NCI-H446 (cell line): ENCODE measurements around the gene APIP.

Source experiments
- DNase-seq, 2 experiments: peaks; one replicate each; lab custom pipeline; 2025; lab: John Stamatoyannopoulos, UW

Gene APIP

DNA sequence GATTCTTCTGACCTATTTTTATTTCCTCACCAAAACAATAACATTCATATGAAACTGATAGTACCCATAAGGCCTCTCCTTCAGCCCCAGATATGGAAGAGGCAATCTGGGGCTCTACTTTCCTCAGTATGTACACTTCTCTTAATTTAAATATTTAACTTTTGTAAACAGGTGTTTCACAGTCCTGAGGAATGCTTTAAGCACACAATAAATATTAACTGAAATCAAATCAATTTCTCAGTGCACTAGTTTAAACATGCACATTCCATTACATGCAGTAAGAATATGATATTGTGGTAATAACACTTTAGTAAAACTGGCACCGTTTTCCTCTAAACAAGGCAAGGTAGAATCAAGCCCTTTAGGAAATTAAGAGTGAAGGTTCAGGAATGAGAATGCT is 28.9 kb downstream of the APIP start:
- no peak for DNase-seq

DNA sequence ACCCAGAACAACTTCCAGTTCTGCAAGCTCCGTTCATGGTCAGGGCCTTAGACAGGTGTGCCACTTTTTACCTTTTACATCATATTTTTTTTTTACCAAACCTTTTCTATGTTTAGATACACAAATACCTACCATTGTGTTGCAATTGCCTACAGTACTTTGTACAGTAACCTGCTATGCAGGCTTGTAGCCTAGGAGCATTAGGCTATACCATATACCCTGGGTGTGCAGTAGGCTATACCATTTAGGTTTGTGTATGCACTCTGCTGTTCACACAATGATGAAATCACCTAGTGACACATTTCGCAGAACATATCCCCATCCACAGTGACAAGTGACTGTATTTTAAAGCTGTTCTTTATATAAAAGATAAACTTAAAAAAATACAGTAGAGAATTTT is 29.6 kb downstream of the APIP start:
- DNase-seq: no peak

DNA sequence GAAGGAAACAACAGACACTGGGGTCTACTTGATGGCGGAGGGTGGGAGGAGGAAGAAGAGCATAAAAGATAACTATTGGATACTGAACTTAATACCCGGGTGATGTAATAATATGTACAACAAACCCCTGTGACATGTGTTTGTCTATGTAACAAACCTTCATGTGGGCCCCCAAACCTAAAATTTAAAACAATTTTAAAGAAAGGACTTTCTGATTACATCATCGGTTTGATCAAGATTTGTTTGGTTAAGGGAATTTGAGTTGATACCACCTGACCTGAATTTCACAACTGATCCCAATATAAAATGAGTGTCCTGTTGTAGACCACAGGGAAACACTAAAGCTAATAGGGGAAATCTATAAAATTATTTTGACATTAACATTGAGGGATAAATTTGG is 34.3 kb downstream of the APIP start:
- DNase-seq: no peak

DNA sequence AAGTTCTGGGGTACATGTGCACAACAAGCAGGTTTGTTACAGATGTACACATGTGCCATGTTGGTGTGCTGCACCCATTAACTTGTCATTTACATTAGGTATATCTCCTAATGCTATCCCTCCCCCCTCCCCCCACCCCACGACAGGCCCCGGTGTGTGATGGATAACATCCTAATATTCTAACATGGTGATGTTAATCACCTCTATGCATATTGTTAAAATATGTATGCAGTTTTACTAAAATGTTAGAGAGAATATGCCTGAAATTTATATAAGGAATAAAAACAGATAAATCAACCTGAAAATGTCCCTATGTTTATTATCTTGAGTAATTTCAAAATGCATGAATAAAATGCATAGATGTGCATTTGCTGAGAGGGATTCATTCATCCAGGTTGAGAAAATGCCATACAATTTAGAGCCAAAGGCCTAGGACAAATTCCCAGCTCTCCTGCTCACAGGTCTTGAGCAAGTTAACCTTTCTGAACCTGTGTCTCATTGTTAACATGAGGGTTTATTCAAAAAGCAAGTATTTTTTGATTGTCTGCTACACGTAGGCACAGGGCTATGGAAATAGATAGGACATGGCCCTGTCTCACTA is 38.7 kb downstream of the APIP start:
- DNase-seq: no peak

DNA sequence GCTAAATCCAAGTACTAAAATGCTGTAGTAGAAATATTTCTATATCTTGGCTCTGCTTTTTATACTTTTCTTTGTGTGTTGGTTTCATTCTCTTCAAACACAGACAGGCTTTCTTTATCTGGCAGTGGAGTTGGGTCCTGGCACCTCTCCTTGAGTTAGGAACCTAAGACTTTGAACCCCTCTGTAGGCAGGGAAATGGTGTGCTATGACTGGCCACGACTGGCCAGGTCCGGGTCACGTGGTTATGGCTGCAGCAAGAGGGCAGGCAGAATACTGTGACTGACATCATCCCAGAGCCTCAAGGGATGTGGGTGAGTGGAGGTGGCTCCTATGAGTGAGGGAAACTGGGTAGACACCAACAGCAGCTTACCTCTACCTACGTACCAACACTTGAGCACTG is 42.0 kb downstream of the APIP start:
- DNase-seq: no peak

DNA sequence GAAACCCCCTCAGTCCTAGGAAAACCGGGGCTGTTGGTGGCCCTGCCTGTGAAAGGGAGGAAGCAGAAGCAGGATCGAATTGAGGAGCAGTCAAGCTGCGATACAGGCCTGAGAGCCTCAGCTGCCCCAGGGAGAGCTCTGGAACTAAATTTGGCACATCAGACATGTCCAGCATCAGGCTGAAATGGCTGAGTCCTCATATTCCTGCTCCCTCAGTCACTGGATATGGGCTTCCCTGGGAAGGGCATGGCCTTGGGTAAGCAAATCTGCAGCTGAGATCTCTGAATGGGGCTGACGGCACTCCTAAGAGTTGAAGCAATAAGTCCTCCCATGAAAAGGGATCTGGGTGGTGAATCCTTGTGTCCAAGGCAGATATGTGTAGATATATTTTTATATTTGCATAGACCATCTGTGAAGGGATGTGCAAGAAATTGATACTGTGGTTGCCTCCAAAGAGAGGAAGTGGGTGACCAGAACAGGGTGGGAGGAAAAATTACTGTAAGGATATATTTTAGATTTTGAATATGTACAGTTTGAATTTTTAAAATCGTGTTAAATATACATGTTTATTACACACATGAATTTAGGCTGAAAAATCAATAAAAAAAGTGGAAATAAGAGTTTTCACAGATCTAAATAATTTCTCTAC is 45.5 kb downstream of the APIP start:
- no peak for DNase-seq

DNA sequence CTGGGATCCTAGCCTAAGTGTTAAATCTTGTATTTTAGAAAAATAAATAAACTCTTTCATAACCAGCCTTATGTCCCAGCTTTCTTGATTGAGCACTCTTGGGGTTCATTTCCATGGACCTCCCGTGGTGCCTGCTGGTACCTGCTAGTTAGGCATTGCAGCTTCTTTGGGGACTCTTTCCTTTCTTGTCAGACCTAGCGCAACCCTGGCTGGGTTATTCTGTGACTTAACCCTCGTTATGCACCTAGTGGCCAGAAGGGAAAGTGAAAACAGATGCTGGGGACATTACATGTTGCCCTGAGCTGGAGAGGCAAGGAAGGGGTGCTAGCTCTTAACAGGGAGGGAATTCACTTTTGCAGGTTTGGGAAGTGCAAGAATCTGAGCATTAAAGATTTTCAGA is 46.8 kb downstream of the APIP start:
- DNase-seq: no peak

DNA sequence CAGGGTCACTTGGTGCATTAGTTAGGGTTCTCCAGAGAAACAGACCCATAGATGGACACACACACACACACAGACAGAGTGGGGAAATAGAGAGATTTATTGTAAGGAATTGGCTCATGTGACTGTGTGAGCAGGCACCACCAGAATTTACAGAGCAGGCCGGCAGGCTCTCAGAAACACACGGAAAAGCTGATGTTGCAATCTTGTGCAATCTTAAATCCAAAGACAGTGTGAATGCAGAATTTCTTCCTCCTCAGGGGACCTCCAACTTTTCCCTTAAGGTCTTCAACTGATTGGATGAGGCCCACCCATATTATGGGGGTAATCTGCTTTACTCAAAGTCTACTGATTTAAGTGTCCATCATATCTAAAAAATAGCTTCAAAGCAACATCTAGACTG is 49.8 kb downstream of the APIP start:
- DNase-seq: no peak

DNA sequence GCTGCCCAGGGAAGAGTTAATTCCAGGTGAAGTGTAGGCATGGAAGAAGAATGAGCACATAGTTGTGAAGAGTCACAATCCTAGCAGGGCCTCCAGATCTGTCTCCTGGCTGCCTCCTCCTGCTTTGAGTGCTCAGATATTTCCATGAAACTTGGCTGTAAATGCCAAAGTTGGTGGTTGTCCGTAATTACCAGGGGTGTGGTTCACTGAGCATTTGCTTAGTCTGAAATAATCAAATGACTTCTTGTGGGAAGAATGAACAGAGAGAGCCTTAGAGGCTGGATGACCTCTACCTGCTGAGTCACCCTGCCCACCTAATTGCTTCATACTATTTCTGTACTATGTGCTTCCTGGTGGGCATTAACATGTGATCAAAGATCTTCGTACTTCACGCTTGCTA is 50.9 kb downstream of the APIP start:
- DNase-seq: no peak

DNA sequence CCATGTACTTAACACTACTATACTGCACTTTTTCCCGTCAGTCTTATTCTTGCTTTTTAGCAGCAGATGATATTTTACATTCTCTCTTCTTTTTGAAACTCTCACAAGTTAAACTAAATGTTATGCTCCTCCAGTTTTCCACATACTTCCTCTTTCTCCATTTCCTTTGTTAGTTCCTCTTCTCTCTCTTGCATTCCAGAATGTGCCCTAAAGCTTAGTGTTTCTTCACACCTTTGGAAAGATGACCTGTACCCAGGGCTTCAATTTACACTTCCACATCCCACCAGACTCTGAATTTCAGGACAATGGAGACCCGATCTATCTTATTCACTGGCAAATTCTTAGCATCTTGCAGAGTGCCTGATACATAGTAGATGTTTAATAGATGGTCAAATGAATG is 51.8 kb downstream of the APIP start:
- no peak for DNase-seq

DNA sequence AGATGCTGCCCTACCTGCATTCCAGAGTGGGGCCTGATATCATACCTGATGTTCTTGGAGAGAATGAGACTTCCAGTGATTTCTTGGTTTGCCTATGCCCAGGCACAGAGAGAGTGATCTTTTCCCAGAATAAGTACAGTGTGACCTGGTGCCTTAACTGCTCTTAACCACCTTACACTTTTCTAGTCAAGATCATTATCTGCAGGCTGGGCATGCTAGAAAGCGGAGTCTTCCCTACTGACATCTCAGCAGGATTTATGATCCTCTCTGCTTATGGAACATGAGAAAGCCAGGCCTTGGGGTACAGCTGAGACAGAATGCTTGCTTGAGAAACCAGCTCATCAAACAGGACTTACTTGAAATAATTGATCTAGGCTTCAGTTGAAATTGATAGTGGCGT is 53.1 kb downstream of the APIP start:
- DNase-seq: no peak

DNA sequence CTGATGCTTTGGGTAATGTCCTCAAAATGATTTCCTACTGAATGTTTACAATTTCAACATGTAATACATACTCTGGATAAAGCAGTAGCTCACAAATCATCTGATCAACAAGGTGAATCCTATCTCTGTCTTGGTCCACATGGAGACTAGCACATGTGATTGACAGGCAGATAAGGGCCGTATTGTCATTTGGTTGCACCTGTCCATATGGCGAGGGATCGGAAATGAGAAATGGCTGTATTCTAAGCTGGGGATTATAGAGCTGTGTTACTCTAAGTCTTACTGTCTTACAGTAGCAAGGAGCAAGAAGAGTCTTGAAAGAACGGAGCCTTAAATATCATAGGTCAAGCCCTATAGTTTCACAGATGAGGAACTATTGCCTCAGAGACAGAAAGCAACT is 55.7 kb downstream of the APIP start:
- DNase-seq: no peak

DNA sequence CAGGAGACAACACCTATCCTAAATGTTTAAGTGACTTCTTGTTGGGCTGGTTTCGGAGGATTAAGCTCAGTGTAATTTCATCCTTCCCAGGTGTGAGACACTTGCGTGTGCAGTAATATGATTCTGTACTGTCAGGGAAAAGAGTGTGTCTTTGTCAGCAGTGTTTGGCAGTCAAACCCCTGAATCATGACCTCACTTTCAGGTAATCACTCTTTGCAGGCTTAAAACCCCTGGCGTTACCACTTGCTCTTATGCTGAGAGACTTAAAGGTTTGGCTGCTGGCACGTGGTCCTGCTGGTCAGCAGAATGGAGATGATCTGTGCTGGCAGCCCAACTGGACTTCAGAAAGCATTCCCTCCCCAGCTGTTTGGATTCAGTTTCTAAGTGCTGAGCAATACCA is 56.1 kb downstream of the APIP start:
- no peak for DNase-seq

DNA sequence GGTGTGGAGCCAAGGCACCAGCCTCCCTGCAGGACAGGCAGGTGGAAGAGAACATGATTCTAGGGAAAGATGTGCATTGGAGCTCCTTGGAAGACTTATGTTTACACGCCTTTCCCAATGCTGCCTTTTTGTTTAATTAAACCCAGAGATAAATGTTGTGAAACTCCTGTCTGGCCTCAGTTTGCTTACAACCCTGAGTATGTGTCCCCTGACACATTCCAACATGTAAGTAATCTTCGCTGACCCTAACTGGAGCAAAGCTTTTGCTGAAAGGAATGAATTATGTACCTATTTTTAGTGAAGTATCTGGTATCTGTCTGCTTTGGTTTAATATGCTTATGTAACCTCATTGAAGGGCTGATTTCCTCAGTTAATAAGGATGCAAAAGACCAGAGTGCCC is 56.7 kb downstream of the APIP start:
- DNase-seq: no peak

DNA sequence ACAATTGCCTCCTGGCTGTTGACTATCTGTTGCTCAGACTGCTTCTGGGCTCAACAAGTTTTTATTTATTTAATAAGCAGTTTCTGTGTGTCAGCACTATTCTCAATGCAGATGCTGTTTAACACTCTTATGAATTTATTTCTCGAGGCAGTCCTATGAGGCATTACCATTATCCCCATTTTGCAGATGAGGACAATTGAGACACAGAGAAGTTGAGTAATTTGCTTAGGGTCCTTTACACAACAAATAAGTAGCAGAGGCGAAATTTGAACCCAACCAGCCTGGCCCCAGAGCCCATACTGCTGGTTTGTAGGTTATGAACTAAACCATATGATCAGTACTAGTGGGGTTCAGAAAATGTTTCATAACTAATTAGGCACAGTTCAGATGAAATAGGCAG is 58.7 kb downstream of the APIP start:
- DNase-seq: no peak

DNA sequence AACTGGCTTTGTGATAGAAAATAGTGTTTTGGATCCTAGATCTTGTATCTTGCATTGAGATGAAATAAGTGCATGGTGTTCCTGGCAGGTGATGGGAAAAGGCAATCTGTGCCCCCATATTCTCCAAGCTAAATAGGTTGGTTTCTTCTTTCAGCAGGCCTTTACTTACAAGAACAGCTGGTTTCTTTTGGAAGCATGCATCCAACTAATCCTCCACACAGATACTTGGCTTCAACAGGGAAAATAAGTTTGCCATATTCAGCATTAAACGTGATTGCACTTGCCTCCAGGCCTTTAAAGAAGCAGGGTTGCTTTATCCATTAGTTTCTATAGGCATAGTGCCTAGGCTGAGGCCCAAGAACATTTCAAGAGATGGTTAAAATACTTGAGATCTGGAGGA is 59.9 kb downstream of the APIP start:
- no peak for DNase-seq

DNA sequence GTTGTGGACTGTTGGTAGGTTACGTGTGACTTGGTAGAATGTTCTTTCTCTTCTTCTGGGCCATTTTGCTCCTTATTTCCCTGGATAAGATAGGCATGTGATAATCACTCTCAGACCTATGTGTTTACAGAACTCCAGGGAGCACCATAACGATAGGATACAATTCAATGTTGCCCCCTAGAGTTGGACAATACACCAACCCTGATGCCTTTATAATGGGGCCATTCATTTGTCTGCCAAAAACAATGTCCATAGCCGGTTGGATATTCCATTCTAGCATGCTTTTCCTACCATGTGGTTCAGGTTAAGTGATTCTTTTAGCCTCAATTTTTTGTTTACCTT is 60.5 kb downstream of the APIP start:
- DNase-seq: no peak

DNA sequence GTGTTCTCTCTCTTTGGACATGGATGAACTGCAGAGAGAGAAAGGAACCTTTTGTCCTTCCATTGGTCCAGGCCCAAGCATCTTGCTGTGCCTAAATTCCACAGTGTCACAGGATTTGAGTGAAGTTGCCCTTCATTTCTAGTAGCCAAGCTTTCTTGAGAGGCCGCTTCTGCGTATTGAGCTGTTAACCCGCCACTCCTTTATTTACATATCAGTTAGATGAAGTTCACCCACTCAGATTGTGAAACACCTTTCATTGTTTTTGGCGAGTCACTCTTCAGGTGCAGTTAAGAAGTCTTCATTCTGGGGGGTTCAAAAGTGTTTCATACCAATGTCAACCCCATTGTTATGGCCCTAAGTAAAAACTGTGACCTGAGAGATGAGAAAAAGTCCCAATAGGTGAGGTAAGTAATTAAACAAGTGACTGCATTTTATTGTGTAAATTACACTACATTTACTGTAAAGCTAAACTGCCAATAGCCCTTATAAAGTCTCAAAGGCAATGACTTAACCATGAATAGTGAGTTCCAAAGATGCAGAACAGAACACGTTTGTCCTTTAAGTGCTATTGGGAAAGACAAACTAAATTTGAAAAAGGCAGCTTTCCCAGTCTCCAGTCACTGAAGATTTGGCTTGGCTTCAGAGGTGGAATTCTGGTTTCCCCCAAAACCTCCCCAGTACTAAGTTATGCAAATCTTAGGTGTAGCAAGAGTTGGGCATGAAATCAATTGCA is 61.0 kb downstream of the APIP start:
- DNase-seq: no peak

DNA sequence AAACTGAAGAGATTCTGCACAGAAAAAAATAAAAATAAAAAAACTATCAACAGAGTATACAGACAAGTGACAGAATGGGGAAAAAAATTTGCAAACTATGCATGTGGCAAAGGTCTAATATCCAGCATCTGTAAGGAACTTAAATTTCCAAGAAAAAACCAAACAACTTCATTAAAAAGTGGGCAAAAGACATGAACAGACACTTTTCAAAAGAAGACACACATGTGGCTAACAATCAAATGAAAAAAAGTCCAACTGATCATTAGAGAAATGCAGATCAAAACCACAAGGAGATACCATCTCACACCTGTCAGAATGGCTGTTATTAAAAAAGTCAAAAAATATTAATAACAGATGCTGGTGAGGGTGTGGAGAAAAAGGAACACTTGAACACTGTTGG is 64.3 kb downstream of the APIP start:
- DNase-seq: no peak

DNA sequence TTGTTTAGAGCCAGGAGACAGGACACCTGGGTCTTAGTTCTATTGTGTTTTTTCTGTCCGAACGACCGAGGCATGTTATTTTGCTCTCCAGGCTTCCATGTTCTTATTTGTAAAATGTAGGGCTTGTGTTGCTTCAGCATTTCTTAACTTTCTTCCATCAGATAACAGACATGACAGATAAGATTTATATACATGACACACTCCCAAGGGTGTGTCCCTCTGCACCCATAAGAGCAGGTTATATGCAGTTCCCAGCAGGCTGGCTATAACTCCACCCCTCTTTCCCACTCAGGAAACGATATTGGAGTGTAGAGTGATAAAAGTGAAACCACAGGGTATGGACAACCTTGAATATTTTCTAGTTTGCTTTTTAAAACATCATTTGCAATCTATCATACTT is 65.8 kb downstream of the APIP start:
- no peak for DNase-seq

DNA sequence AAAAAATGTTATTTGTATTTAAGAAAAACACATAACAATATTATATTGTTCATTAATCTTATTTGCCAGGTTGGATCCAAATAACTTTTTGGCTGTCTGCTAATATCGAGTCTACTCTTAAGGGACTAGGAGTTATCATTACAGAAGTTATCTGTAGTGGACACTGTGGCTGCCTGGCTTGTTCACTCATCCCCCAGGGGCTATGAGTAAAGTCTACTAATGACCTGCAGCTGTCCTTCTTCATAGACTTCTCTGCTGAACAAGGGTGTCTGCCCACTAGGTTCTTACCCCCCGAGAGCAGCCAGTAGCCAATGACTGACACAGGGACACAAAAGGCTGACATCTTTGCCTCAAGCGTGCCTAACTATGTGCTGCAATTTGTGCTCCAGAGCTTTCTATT is 69.7 kb downstream of the APIP start:
- DNase-seq: no peak

DNA sequence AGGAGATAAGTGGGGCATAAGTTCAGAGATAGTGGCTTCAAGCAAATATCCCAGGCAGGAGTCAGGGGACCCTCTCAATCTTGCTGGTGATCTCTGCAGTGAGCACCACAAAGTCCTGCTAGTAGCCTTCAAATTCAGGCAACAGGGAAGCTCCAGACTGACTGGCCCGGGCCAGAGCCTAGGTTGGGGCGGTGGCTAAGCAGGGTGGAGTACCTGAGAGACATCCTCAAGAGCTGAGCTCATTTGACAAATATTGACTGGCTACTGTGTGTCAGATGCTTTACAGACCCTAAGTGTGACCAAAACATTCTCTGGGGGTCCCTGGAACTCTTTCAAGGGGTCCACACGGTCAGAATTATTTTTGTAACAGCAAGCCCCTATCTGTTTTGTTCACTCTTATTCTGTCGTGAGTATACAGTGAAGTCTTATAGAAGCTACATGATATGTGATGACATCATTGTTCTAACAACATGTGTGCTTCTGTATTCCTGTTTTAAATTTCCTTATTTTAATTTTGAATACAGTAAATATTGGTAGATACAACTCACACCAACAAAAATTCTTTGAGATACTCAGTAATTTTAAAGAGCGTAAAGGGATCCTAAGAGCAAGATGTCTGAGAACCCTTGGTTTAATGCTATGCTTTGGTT is 71.6 kb downstream of the APIP start:
- no peak for DNase-seq

DNA sequence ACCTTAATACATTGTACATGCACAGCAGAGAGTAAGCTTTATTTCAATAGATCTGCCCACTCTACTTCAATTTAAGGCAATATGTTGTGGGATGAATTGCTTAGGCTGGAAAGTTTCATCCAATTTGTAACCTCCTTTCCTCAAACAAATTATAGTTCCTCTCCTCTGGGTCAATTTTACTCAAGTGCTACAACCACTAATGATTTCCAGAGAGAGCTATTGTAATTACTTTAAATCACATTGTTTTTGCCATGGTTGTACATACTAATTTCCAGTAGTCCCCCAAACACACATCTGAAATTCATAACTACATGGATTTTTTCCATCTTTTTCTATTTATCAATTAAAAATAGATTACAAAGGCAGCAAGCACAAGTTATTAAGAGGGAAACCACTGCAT is 72.9 kb downstream of the APIP start:
- DNase-seq: no peak
